Type B pancreatic cell (in vitro differentiated cells): ENCODE results near the gene LTBP2. TPM values are rescaled to one million over a fixed set of nuclear protein-coding genes. Genes with fewer than 3 reads are reported as not detected.

ENCODE experiments used
- total RNA-seq: library from RNA; stranded (reverse); gene quantifications from 2 replicates; pipeline ENCODE4 v1.2.1, GENCODE V29; 2021; ENCODE audit warnings: low replicate concordance

Gene LTBP2
- total RNA-seq, 1 donor from 2014 or later = 1.1 TPM

Other genes starting within 250 kb of the LTBP2 start
- 0.36 and 0.71 TPM in 2 replicates for gene SYNDIG1L, start 186.0 kb downstream of the LTBP2 start, total RNA-seq
- gene NPC2, start 118.9 kb downstream of the LTBP2 start, total RNA-seq = 165 and 409 TPM in 2 replicates
- 32.0 and 33.4 TPM in 2 replicates for gene ISCA2, start 118.5 kb downstream of the LTBP2 start, total RNA-seq
- 41.5 and 41.6 TPM in 2 replicates for gene AREL1, start 100.8 kb upstream of the LTBP2 start, total RNA-seq
- 44.6 and 48.0 TPM in 2 replicates for gene FCF1, start 100.9 kb upstream of the LTBP2 start, total RNA-seq
- gene YLPM1, start 151.1 kb upstream of the LTBP2 start, total RNA-seq = 65.4 and 90.4 TPM in 2 replicates